ENCODE results near the gene ZNF831.

ZNF831 gene

DNA sequence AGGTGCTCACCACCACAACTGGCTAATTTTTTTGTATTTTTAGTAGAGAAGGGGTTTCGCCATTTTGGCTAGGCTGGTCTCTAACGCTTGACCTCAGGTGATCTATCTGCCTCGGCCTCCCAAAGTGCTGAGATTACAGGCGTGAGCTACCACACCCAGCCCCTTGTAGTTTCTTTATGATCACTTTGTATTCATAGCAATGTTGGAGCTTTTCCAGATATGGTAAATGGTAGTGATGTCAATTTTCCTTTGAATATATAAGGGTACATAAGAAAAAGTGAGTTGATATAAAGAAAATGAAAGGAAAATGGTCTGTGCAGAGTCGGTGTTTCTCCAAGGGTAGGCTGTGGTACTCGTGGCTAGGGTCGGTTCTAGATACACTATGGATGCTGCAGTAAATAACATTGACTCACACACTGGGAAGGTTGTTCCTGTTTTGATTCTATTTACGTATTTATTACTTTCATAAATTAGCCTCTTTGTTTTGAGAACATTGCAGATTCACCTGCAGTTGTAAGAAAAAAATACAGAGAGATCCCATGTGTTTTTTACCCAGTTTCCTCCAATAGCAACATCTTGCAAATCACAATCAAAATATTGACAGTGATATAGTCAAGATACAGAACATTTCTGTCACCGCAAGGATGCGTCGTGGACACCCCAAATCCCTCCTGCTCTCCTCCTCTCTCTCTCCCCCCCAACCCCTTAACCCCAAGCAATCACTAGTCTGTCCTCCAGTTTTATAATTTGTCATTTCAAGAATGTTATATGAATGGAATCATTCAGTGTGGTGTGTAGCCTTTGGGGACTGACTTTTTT is 2.5 kb downstream of the ZNF831 start:
- TF ChIP-seq, protein P1, sequence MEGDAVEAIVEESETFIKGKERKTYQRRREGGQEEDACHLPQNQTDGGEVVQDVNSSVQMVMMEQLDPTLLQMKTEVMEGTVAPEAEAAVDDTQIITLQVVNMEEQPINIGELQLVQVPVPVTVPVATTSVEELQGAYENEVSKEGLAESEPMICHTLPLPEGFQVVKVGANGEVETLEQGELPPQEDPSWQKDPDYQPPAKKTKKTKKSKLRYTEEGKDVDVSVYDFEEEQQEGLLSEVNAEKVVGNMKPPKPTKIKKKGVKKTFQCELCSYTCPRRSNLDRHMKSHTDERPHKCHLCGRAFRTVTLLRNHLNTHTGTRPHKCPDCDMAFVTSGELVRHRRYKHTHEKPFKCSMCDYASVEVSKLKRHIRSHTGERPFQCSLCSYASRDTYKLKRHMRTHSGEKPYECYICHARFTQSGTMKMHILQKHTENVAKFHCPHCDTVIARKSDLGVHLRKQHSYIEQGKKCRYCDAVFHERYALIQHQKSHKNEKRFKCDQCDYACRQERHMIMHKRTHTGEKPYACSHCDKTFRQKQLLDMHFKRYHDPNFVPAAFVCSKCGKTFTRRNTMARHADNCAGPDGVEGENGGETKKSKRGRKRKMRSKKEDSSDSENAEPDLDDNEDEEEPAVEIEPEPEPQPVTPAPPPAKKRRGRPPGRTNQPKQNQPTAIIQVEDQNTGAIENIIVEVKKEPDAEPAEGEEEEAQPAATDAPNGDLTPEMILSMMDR (IDR thresholded peaks at IDR 0.05; ENCODE audit: low read depth, low read length), result no peak
- DNase-seq (ENCODE audit: low read depth in 2 of 2), result no peak
- no peak overlapping the region for H3K4me3 ChIP-seq (replicated peaks in 1 of 2; ENCODE audit: low read depth in 2 of 2, low read length in 2 of 2)

DNA sequence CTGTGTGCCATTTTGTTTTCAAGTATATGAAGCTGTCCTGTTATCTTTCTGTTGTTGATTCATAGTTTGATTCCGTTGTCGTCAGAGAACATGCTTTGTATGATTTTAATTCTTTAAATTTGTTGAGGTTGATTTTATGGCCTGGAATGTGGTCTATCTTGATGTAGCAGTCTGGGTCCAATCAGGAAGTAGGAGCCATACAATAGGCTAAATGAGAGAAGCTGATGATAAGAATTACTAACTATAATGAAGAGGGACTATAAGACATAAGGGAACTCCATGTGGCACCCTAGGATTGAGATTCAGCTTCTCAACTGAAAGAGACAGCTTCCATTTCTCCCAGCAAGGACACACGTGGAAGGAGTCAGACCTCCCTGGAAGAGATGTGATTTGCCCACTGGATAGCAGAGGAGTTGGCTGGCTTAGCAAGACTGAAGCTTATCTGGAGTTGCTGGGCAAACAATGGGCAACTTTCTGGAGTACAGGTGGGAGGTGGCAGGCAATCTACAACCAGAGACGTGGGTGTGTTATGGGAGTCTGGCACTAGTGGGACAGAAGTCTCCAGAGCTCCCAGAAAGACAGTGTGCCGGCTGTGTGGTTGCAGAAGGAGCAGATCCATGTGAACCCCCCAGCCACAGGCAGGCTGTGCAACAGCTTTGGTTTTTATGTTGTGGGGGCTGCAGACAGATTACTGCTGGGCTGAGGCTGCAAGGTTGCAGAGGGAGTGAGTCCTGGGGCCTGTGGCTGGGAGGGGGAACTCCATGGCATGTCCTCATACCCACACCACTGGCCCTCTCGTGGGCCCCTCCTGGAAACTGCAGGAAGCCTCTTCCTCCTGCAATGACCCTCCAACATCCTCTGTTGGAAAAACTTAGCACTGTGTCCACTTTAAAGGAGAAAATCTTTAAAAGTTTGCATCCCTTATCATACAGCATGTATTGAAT is 7.1 kb downstream of the ZNF831 start:
- no peak for DNase-seq (ENCODE audit: low read depth in 2 of 2)
- TF ChIP-seq, protein P1 (IDR thresholded peaks at IDR 0.05; ENCODE audit: low read depth, low read length), result no peak
- no peak overlapping the region for H3K4me3 ChIP-seq (replicated peaks in 1 of 2; ENCODE audit: low read depth in 2 of 2, low read length in 2 of 2)

DNA sequence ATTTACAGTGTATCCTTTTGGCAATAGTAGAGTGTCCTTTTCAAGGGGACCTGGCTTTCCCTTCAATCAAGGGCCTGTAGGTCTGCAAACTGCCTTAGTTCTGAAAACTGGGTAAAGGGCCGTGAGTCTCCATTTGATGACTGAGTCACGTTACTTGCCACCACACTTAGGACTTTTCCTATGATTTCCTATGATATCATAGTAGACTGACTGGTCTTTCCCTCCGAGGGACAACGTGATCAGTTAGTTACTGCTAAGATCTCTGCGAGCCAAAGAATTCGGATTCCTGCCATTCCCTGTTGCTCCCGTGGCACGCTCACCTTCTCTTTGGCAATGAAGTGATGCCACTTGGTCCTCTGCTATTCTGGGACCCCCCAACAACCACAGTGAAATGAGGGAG is 8.4 kb downstream of the ZNF831 start:
- H3K4me3 ChIP-seq (replicated peaks in 1 of 2; ENCODE audit: low read depth in 2 of 2, low read length in 2 of 2), result no peak overlapping the region
- TF ChIP-seq, protein P1 (IDR thresholded peaks at IDR 0.05; ENCODE audit: low read depth, low read length), result no peak
- DNase-seq (ENCODE audit: low read depth in 2 of 2), result no peak

DNA sequence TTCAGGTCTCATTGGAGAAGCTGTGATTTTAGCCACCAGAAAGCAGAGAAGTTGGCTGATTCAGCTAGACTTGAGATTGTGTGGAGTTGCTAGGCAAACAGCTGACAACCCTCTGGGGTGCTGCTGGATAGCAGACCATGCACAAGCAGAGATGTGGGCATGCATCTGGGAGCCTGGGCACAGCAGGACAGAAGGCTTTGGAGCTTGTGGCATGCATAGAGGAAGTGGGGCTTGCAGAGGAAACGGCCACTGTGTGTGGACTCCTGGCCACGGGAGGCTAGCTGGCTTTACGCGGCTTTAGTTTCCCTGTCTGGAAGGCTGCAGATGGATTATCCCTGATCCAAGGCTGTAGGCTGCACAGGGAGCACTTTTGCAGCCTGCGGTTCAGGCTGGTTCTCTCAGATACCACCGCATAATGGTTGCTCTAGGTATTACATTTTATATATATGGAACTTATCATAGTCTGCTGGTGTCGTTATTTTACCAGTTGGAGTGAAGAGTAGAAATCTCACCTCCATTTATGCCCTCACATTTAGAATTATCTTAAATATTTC is 10.4 kb downstream of the ZNF831 start:
- no peak for DNase-seq (ENCODE audit: low read depth in 2 of 2)
- H3K4me3 ChIP-seq (replicated peaks in 1 of 2; ENCODE audit: low read depth in 2 of 2, low read length in 2 of 2), result no peak overlapping the region
- TF ChIP-seq, protein P1 (IDR thresholded peaks at IDR 0.05; ENCODE audit: low read depth, low read length), result no peak

DNA sequence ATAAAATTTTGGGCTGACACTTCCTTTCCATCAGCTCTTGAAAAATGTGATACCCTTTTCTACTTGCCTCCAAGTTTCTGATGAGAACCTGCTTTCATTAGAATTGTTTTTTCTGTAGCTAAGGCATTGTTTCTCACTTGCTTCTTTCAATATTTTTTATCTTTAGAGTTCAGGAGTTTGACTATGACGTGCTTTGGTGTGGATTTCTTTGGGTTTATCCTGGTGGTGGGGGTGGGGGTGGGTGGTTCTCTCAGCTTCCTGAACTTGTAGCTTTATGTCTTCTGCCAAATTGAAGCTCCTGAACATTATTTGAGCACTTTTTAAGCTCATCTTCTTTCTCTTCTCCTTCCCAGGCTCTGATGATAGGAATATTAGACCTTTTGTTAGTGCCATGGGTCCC is 11.4 kb downstream of the ZNF831 start:
- DNase-seq (ENCODE audit: low read depth in 2 of 2), result no peak
- H3K4me3 ChIP-seq (replicated peaks in 1 of 2; ENCODE audit: low read depth in 2 of 2, low read length in 2 of 2), result no peak overlapping the region
- TF ChIP-seq, protein P1 (IDR thresholded peaks at IDR 0.05; ENCODE audit: low read depth, low read length), result no peak

DNA sequence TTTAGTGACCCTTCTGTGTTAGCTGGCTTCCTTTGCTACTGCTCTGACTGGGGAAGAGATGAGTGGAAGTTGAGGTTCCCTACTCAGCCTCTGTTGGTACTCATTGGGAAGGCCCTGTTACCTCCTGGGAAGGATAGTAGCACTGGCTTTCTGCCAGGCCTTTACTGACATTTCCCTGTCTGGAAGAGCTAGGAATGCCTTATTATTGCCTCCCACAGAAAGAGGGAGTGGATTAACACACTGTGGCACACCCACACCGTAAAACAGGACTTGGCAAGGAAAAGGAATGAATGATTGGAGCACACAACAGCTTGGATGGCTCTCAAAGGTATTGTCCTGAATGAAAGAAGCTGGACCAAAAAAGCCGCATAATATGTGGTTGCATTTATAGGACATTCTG is 12.2 kb downstream of the ZNF831 start:
- DNase-seq (ENCODE audit: low read depth in 2 of 2), result no peak
- TF ChIP-seq, protein P1 (IDR thresholded peaks at IDR 0.05; ENCODE audit: low read depth, low read length), result no peak
- no peak overlapping the region for H3K4me3 ChIP-seq (replicated peaks in 1 of 2; ENCODE audit: low read depth in 2 of 2, low read length in 2 of 2)

Data from cardiac fibroblast (primary cell).